RWPE2 (cell line): Measurements from ENCODE around the gene SEMA3E.

ENCODE experiments used
- ATAC-seq: fragments of 200-7000 bp; cut with Tn5 transposase; 3 replicates; pipeline ENCODE4 v1.9.1; 2021; ENCODE audit warnings: low read depth
- DNase-seq: peaks from one replicate; pipeline ENCODE4 v3.0.0-alpha.2; 2020; ENCODE audit warnings: low spot score
- H3K27ac ChIP-seq: fragments of 450-650 bp; 2 replicates; pipeline ENCODE4 v1.5.1; 2017; ENCODE audit warnings: mild to moderate bottlenecking; ENCODE audit not compliant: poor library complexity, severe bottlenecking
- H3K27me3 ChIP-seq: fragments of 250-450 bp; sonication (Bioruptor Pico); 2 replicates; pipeline ENCODE4 v1.5.1; 2021; ENCODE audit warnings: mild to moderate bottlenecking, moderate library complexity; ENCODE audit not compliant: insufficient read depth, poor library complexity, severe bottlenecking
- H3K36me3 ChIP-seq: fragments of 250-450 bp; sonication (Bioruptor Pico); 2 replicates; pipeline ENCODE4 v1.5.1; 2020; ENCODE audit warnings: low read depth, mild to moderate bottlenecking, moderate library complexity
- H3K4me1 ChIP-seq: fragments of 250-450 bp; sonication (Bioruptor Pico); 2 replicates; pipeline ENCODE4 v1.5.1; 2021; ENCODE audit warnings: mild to moderate bottlenecking, moderate library complexity; ENCODE audit not compliant: insufficient read depth, poor library complexity, severe bottlenecking
- H3K4me3 ChIP-seq: fragments of 250-450 bp; sonication (Bioruptor Pico); 2 replicates; pipeline ENCODE4 v1.5.1; 2021; ENCODE audit warnings: mild to moderate bottlenecking, moderate library complexity; ENCODE audit not compliant: severe bottlenecking
- H3K9me3 ChIP-seq: fragments of 250-450 bp; sonication (Bioruptor Pico); 2 replicates; pipeline ENCODE4 v1.5.1; 2021; ENCODE audit warnings: mild to moderate bottlenecking, moderate library complexity; ENCODE audit not compliant: severe bottlenecking
- TF ChIP-seq, protein P1 (sequence below): fragments of 450-650 bp; IDR thresholded peaks from one replicate; pipeline ENCODE4 v1.5.1; 2017; ENCODE audit warnings: mild to moderate bottlenecking, moderate library complexity; ENCODE audit not compliant: poor library complexity, severe bottlenecking

SEMA3E gene

GRCh38 chr7:83520726-83521125 is 128.2 kb downstream of the SEMA3E start:
- no peaks in the 10 kb centered on the region for H3K9me3 ChIP-seq
- H3K4me1 ChIP-seq, result peaks cover 18% of the 10 kb centered on the region
- H3K27me3 ChIP-seq, result no peaks in the 10 kb centered on the region
- DNase-seq, result no peak
- H3K4me3 ChIP-seq, result no peak overlapping the region
- no peaks in the 10 kb centered on the region for H3K36me3 ChIP-seq
- no peak overlapping the region for H3K27ac ChIP-seq
- TF ChIP-seq, protein P1, sequence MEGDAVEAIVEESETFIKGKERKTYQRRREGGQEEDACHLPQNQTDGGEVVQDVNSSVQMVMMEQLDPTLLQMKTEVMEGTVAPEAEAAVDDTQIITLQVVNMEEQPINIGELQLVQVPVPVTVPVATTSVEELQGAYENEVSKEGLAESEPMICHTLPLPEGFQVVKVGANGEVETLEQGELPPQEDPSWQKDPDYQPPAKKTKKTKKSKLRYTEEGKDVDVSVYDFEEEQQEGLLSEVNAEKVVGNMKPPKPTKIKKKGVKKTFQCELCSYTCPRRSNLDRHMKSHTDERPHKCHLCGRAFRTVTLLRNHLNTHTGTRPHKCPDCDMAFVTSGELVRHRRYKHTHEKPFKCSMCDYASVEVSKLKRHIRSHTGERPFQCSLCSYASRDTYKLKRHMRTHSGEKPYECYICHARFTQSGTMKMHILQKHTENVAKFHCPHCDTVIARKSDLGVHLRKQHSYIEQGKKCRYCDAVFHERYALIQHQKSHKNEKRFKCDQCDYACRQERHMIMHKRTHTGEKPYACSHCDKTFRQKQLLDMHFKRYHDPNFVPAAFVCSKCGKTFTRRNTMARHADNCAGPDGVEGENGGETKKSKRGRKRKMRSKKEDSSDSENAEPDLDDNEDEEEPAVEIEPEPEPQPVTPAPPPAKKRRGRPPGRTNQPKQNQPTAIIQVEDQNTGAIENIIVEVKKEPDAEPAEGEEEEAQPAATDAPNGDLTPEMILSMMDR, result no peak
- no peak for ATAC-seq

GRCh38 chr7:83519240-83519639 is 129.7 kb downstream of the SEMA3E start:
- no peaks in the 10 kb centered on the region for H3K27me3 ChIP-seq
- DNase-seq (no peak), ATAC-seq (no peak)
- peaks cover 7% of the 10 kb centered on the region for H3K4me1 ChIP-seq
- TF ChIP-seq, protein P1, result no peak
- H3K9me3 ChIP-seq, result no peaks in the 10 kb centered on the region
- no peak overlapping the region for H3K27ac ChIP-seq
- H3K4me3 ChIP-seq, result no peak overlapping the region
- no peaks in the 10 kb centered on the region for H3K36me3 ChIP-seq

- ATAC-seq, result no peak
- DNase-seq, result no peak
- H3K4me1 ChIP-seq, result no peaks in the 10 kb centered on the region
- H3K4me3 ChIP-seq, result no peak overlapping the region
- no peaks in the 10 kb centered on the region for H3K9me3 ChIP-seq
- H3K27me3 ChIP-seq, result no peaks in the 10 kb centered on the region
- no peak overlapping the region for H3K27ac ChIP-seq
- no peaks in the 10 kb centered on the region for H3K36me3 ChIP-seq
- TF ChIP-seq, protein P1, result no peak
These were observed 131.8 kb downstream of the SEMA3E start for GRCh38 chr7:83517035-83517700.

- Histone ChIP-seq H3K27ac (no peak overlapping the region), H3K4me3 (no peak overlapping the region), H3K36me3 (no peaks in the 10 kb centered on the region), H3K4me1 (no peaks in the 10 kb centered on the region), H3K9me3 (no peaks in the 10 kb centered on the region), H3K27me3 (no peaks in the 10 kb centered on the region)
- TF ChIP-seq, protein P1, result no peak
- ATAC-seq (no peak), DNase-seq (no peak)
These were observed 134.0 kb downstream of the SEMA3E start for GRCh38 chr7:83514977-83515376.

DNA sequence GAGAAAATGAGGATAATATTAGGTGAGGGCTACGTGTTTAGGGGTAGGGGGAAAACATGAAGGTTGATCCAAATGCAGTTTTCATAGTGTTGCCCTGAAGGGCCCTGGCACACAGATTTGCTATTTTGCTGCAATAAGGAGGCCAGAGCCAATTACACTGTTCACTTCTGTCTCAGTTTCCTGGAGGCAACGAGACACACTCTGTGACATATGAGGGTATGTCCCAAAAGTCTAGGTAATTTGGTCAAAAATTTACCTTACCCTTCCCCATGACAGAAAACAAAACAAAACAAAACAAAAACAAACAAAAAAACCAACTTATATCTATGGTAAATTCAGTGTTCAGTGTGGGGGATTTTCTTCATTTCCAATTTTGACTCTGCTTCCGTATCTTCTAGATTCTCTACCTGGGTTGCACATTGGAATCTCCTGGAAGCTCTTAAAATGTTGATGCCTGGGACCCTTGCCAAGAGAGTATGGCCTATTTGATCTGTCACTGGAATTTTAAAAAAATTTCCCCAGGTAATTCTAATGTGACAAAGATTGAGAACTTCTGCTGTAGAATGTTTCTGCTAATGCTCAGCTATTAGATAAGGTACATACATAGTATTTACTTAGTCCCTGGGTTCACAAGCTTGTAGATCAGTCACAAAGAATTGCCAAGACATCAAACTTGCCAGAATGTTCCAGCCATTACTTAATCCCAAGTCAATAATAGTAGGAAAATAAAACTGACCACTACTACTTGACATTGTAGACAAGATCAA is 139.5 kb downstream of the SEMA3E start:
- H3K9me3 ChIP-seq, result no peaks in the 10 kb centered on the region
- TF ChIP-seq, protein P1, result no peak
- no peaks in the 10 kb centered on the region for H3K36me3 ChIP-seq
- no peak overlapping the region for H3K4me3 ChIP-seq
- ATAC-seq, result no peak
- no peak overlapping the region for H3K27ac ChIP-seq
- H3K27me3 ChIP-seq, result no peaks in the 10 kb centered on the region
- no peaks in the 10 kb centered on the region for H3K4me1 ChIP-seq
- no peak for DNase-seq
